Ovary (tissue), 3 donors: ENCODE measurements around the gene AOPEP.

Source experiments
- CTCF ChIP-seq, 3 donors: fragments of 450-650 bp in 2 of 3; fragments of 200-600 bp in 1 of 3; IDR thresholded peaks; one replicate each; pipeline versions ENCODE4 v1.5.1 to v1.8.0; 2016 to 2022; ENCODE audit warnings: antibody characterized with exemption in 3 of 3, mild to moderate bottlenecking in 1 of 3
- EP300 ChIP-seq: sonication (generic); formaldehyde crosslinking; IDR thresholded peaks from one replicate; pipeline ENCODE4 v1.6.1; 2017; ENCODE audit warnings: antibody characterized with exemption
- POLR2A ChIP-seq: fragments of 450-650 bp; IDR thresholded peaks from one replicate; pipeline ENCODE4 v1.6.1; 2017; ENCODE audit warnings: antibody characterized with exemption, mild to moderate bottlenecking, moderate library complexity
- donor health status: DM: no; HTN: no; CAD: no.

- TF ChIP-seq POLR2A (no peak), CTCF (IDR thresholded peaks at IDR 0.05) (no peak), EP300 (no peak)
Measured at GRCh38 chr9:95071925-95072324, 345.4 kb downstream of the AOPEP start.
